H9 (cell line): ENCODE measurements around the gene TACO1. TPM values are rescaled to one million over a fixed set of nuclear protein-coding genes. Genes with fewer than 3 reads are reported as not detected.

Experiments used
- DNase-seq: peaks from one replicate; pipeline ENCODE4 v3.0.0-alpha.2; 2017
- H2AFZ ChIP-seq: one replicate; pipeline ENCODE4 v1.6.1; 2013; ENCODE audit warnings: mild to moderate bottlenecking, low read length, control low read depth, moderate library complexity
- H2AK5ac ChIP-seq: 2 replicates; pipeline ENCODE4 v1.6.1; 2013; ENCODE audit warnings: low read length, control low read depth, mixed read lengths; ENCODE audit not compliant: insufficient read length
- H2BK120ac ChIP-seq: one replicate; pipeline ENCODE4 v1.6.1; 2013; ENCODE audit warnings: low read depth, mild to moderate bottlenecking, low read length, control low read depth, inconsistent platforms; ENCODE audit not compliant: poor library complexity, severe bottlenecking
- H2BK12ac ChIP-seq: 2 replicates; pipeline ENCODE4 v1.6.1; 2013; ENCODE audit warnings: low read length, control low read depth, mixed read lengths, low read depth; ENCODE audit not compliant: insufficient read length
- H2BK15ac ChIP-seq: 2 replicates; pipeline ENCODE4 v1.6.1; 2013; ENCODE audit warnings: low read depth, low read length, control low read depth
- H2BK20ac ChIP-seq: one replicate; pipeline ENCODE4 v1.6.1; 2013; ENCODE audit warnings: low read depth, mild to moderate bottlenecking, low read length, control low read depth, inconsistent platforms; ENCODE audit not compliant: poor library complexity, severe bottlenecking
- H2BK5ac ChIP-seq: 2 replicates; pipeline ENCODE4 v1.6.1; 2013; ENCODE audit warnings: low read length, control low read depth, mixed read lengths; ENCODE audit not compliant: insufficient read length
- H3K14ac ChIP-seq: 2 replicates; pipeline ENCODE4 v1.6.1; 2013; ENCODE audit warnings: low read length, control low read depth; ENCODE audit not compliant: insufficient read depth
- H3K18ac ChIP-seq: 2 replicates; pipeline ENCODE4 v1.6.1; 2013; ENCODE audit warnings: low read depth, mild to moderate bottlenecking, mixed read lengths, low read length, control low read depth; ENCODE audit not compliant: insufficient read length
- H3K23ac ChIP-seq: 2 replicates; pipeline ENCODE4 v1.6.1; 2013; ENCODE audit warnings: low read length, control low read depth, mixed read lengths, low read depth; ENCODE audit not compliant: insufficient read length
- H3K23me2 ChIP-seq: 2 replicates; pipeline ENCODE4 v1.6.1; 2013; ENCODE audit warnings: low read depth, mild to moderate bottlenecking, mixed read lengths, low read length, control low read depth; ENCODE audit not compliant: insufficient read length, poor library complexity, severe bottlenecking
- H3K27ac ChIP-seq: 2 replicates; pipeline ENCODE4 v1.5.1; 2013; ENCODE audit warnings: low read length, control low read depth, mixed read lengths, low read depth; ENCODE audit not compliant: insufficient read length
- H3K27me3 ChIP-seq: 2 replicates; pipeline ENCODE4 v1.6.1; 2013; ENCODE audit warnings: low read length, control low read depth, inconsistent platforms; ENCODE audit not compliant: insufficient read depth
- H3K4ac ChIP-seq: 2 replicates; pipeline ENCODE4 v1.6.1; 2013; ENCODE audit warnings: low read depth, mild to moderate bottlenecking, control low read depth, inconsistent platforms, low read length, moderate library complexity
- H3K4me1 ChIP-seq: 2 replicates; pipeline ENCODE4 v1.6.1; 2013; ENCODE audit warnings: low read length, control low read depth, inconsistent platforms; ENCODE audit not compliant: insufficient read depth
- H3K4me2 ChIP-seq: 2 replicates; pipeline ENCODE4 v1.6.1; 2013; ENCODE audit warnings: low read length, control low read depth, mixed read lengths; ENCODE audit not compliant: insufficient read length, insufficient read depth
- H3K56ac ChIP-seq: 2 replicates; pipeline ENCODE4 v1.6.1; 2013; ENCODE audit warnings: low read depth, mild to moderate bottlenecking, mixed read lengths, low read length, control low read depth; ENCODE audit not compliant: insufficient read length
- H3K79me1 ChIP-seq: 2 replicates; pipeline ENCODE4 v1.6.1; 2013; ENCODE audit warnings: low read depth, mild to moderate bottlenecking, moderate library complexity, low read length, control low read depth, inconsistent platforms; ENCODE audit not compliant: insufficient read depth, poor library complexity, severe bottlenecking
- H3K79me2 ChIP-seq: 2 replicates; pipeline ENCODE4 v1.6.1; 2013; ENCODE audit warnings: low read length, control low read depth, inconsistent platforms; ENCODE audit not compliant: insufficient read depth
- H3K9ac ChIP-seq: 2 replicates; pipeline ENCODE4 v1.6.1; 2013; ENCODE audit warnings: low read length, control low read depth, mixed read lengths; ENCODE audit not compliant: insufficient read length; ENCODE audit errors: extremely low read depth
- H3K9me3 ChIP-seq: one replicate; pipeline ENCODE4 v1.6.1; 2013; ENCODE audit warnings: low read depth, low read length, inconsistent platforms; ENCODE audit not compliant: control insufficient read depth
- H3T11ph ChIP-seq: one replicate; pipeline ENCODE4 v1.6.1; 2013; ENCODE audit warnings: mild to moderate bottlenecking, low read length, control low read depth, inconsistent platforms
- H4K20me1 ChIP-seq: one replicate; pipeline ENCODE4 v1.6.1; 2013; ENCODE audit not compliant: control insufficient read depth, insufficient read length, insufficient read depth
- H4K5ac ChIP-seq: 2 replicates; pipeline ENCODE4 v1.6.1; 2013; ENCODE audit warnings: low read depth, mild to moderate bottlenecking, mixed read lengths, low read length, control low read depth; ENCODE audit not compliant: insufficient read length
- H4K8ac ChIP-seq: replicated peaks from 2 replicates; pipeline ENCODE4 v1.6.1; 2013; ENCODE audit warnings: low read length, control low read depth, mixed read lengths, low read depth; ENCODE audit not compliant: insufficient read length
- H4K91ac ChIP-seq: 2 replicates; pipeline ENCODE4 v1.6.1; 2013; ENCODE audit warnings: low read depth, mild to moderate bottlenecking, moderate library complexity, mixed read lengths, low read length, control low read depth; ENCODE audit not compliant: insufficient read length
- H3K27ac Mint-ChIP-seq, 3 experiments: 2 replicates in 2 of 3; 3 replicates in 1 of 3; pipeline ENCODE4 v1.8.0; 2020 to 2021; ENCODE audit warnings: mixed read lengths in 3 of 3, mild to moderate bottlenecking in 1 of 3, moderate library complexity in 1 of 3
- H3K27me3 Mint-ChIP-seq: 2 replicates; pipeline ENCODE4 v1.8.0; 2021; ENCODE audit warnings: low read depth, mild to moderate bottlenecking, moderate library complexity, mixed read lengths
- H3K36me3 Mint-ChIP-seq, 3 experiments: 2 replicates in 2 of 3; 3 replicates in 1 of 3; pipeline ENCODE4 v1.8.0; 2020 to 2021; ENCODE audit warnings: low read depth in 3 of 3, mixed read lengths in 3 of 3; ENCODE audit not compliant: insufficient read depth in 1 of 3
- H3K4me1 Mint-ChIP-seq, 2 experiments: 2 replicates each; pipeline ENCODE4 v1.8.0; 2020; ENCODE audit warnings: mixed read lengths in 2 of 2
- H3K4me3 Mint-ChIP-seq, 2 experiments: 2 replicates in 1 of 2; 3 replicates in 1 of 2; pipeline ENCODE4 v1.8.0; 2020 to 2021; ENCODE audit warnings: mild to moderate bottlenecking in 2 of 2, mixed read lengths in 2 of 2, moderate library complexity in 1 of 2
- H3K9me3 Mint-ChIP-seq, 2 experiments: 2 replicates in 1 of 2; 3 replicates in 1 of 2; pipeline ENCODE4 v1.8.0; 2020; ENCODE audit warnings: mild to moderate bottlenecking in 2 of 2, mixed read lengths in 2 of 2, moderate library complexity in 1 of 2
- CTCF ChIP-seq: fragments of 200-600 bp; sonication (generic); conservative IDR thresholded peaks from 3 replicates; pipeline ENCODE4 v1.8.0; 2021; ENCODE audit warnings: antibody characterized with exemption, mild to moderate bottlenecking
- WGBS: extraction: QIAGEN DNeasy Blood & Tissue Kit; methylation state at CpG from one replicate; pipeline ENCODE4 v1.1.7; 2013; ENCODE audit warnings: missing lambda C conversion rate, low lambda C conversion rate, mixed read lengths; ENCODE audit not compliant: insufficient read length; ENCODE audit errors: extremely low coverage; 5-methylcytosine and 5-hydroxymethylcytosine counted together
- total RNA-seq: library from RNA; stranded (reverse); gene quantifications from 2 replicates; pipeline ENCODE4 v1.2.1, GENCODE V29; 2021

Gene TACO1
- total RNA-seq, 1 experiment from 2014 or later, result 30.2 TPM

GRCh38 chr17:63552211-63552610 lies 48.5 kb upstream of the TACO1 start:
- Histone ChIP-seq H3K14ac (no peak overlapping the region), H3K18ac (no peak overlapping the region), H3K4me2 (peak overlapping the region; percentile 99), H4K5ac (no peak overlapping the region), H3T11ph (no peak overlapping the region), H3K27me3 (no peaks in the 10 kb centered on the region), H2AK5ac (no peak overlapping the region), H3K27ac (no peak overlapping the region), H3K9ac (peak overlapping the region; percentile 27), H3K79me1 (no peaks in the 10 kb centered on the region), H2AFZ (no peak overlapping the region), H2BK20ac (no peak overlapping the region), H3K23ac (no peak overlapping the region), H3K4me1 (no peaks in the 10 kb centered on the region), H2BK120ac (no peak overlapping the region), H2BK15ac (no peak overlapping the region), H2BK5ac (no peak overlapping the region), H4K8ac (no peak overlapping the region), H3K79me2 (peaks cover 29% of the 10 kb centered on the region), H3K56ac (no peak overlapping the region), H3K9me3 (no peaks in the 10 kb centered on the region), H3K4ac (no peak overlapping the region), H3K23me2 (peaks cover 9% of the 10 kb centered on the region), H4K91ac (no peak overlapping the region), H4K20me1 (no peaks in the 10 kb centered on the region), H2BK12ac (no peak overlapping the region)
- Mint-ChIP-seq H3K4me3 (peak overlapping the region; percentile 98 to 99), H3K4me1 (peaks cover 19 to 24% of the 10 kb centered on the region in 2 experiments), H3K27ac (peak overlapping the region in 2 of 3 experiments; percentile 74 to 94; a peak in 2 of 7 replicates), H3K27me3 (peaks cover 1% of the 10 kb centered on the region; the same call in 1 of the 2 replicates), H3K36me3 (peaks cover 4 to 17% (median 9%) of the 10 kb centered on the region in 3 experiments; a peak in 6 of 7 replicates), H3K9me3 (peaks cover 0 to 4% of the 10 kb centered on the region in 2 experiments; a peak in 1 of 5 replicates)
- no peak for TF ChIP-seq CTCF
- no CpG with 5 or more reads among the region's 6 CpGs for WGBS
- no peak for DNase-seq
